ENCODE results near the gene CCR3.

Gene CCR3

GRCh38 chr3:46301122-46301835 is 59.0 kb downstream of the CCR3 start:
- H3K36me3 ChIP-seq (ENCODE audit: control insufficient read depth, insufficient read depth, low read length), result no peaks in the 10 kb centered on the region
- no peak overlapping the region for H3K4me3 ChIP-seq (replicated peaks; ENCODE audit: low read depth, low read length)
- H3K27me3 ChIP-seq (replicated peaks; ENCODE audit: control insufficient read depth, insufficient read depth, low read length), result no peaks in the 10 kb centered on the region
- TF ChIP-seq, protein P1, sequence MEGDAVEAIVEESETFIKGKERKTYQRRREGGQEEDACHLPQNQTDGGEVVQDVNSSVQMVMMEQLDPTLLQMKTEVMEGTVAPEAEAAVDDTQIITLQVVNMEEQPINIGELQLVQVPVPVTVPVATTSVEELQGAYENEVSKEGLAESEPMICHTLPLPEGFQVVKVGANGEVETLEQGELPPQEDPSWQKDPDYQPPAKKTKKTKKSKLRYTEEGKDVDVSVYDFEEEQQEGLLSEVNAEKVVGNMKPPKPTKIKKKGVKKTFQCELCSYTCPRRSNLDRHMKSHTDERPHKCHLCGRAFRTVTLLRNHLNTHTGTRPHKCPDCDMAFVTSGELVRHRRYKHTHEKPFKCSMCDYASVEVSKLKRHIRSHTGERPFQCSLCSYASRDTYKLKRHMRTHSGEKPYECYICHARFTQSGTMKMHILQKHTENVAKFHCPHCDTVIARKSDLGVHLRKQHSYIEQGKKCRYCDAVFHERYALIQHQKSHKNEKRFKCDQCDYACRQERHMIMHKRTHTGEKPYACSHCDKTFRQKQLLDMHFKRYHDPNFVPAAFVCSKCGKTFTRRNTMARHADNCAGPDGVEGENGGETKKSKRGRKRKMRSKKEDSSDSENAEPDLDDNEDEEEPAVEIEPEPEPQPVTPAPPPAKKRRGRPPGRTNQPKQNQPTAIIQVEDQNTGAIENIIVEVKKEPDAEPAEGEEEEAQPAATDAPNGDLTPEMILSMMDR (IDR thresholded peaks at IDR 0.05; ENCODE audit: insufficient read depth, low read length, poor library complexity, severe bottlenecking), result no peak
- no peak for DNase-seq (ENCODE audit: extremely low read depth, insufficient read length)

DNA sequence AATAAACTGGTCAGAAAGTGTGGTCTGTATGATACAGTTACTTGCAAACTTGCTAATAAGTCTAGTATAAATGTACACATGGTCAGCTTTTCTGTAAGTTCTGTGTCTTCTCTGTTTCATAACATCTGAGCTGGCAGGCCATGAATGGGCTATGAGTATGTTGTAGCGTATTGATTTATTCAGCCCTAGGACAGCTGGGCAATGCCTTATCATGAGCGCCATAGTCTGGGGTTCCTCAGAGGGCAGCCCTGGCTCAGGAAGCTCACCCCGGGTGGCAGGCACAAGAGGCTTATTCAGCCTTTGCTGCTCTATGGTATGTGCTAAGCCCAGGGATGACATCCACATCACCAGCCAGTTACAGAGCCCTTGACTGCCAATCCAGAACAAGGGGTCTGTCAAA is 61.0 kb downstream of the CCR3 start:
- no peak for DNase-seq (ENCODE audit: extremely low read depth, insufficient read length)
- Histone ChIP-seq H3K27me3 (replicated peaks; ENCODE audit: control insufficient read depth, insufficient read depth, low read length) (no peaks in the 10 kb centered on the region), H3K36me3 (ENCODE audit: control insufficient read depth, insufficient read depth, low read length) (no peaks in the 10 kb centered on the region), H3K4me3 (replicated peaks; ENCODE audit: low read depth, low read length) (no peak overlapping the region)
- TF ChIP-seq, protein P1 (IDR thresholded peaks at IDR 0.05; ENCODE audit: insufficient read depth, low read length, poor library complexity, severe bottlenecking), result no peak

GRCh38 chr3:46304739-46305138 is 62.5 kb downstream of the CCR3 start:
- H3K4me3 ChIP-seq (replicated peaks; ENCODE audit: low read depth, low read length), result no peak overlapping the region
- DNase-seq (ENCODE audit: extremely low read depth, insufficient read length), result no peak
- H3K36me3 ChIP-seq (ENCODE audit: control insufficient read depth, insufficient read depth, low read length), result no peaks in the 10 kb centered on the region
- TF ChIP-seq, protein P1 (IDR thresholded peaks at IDR 0.05; ENCODE audit: insufficient read depth, low read length, poor library complexity, severe bottlenecking), result no peak
- H3K27me3 ChIP-seq (replicated peaks; ENCODE audit: control insufficient read depth, insufficient read depth, low read length), result no peaks in the 10 kb centered on the region

- no peak for DNase-seq (ENCODE audit: extremely low read depth, insufficient read length)
- TF ChIP-seq, protein P1 (IDR thresholded peaks at IDR 0.05; ENCODE audit: insufficient read depth, low read length, poor library complexity, severe bottlenecking), result no peak
- no peak overlapping the region for H3K4me3 ChIP-seq (replicated peaks; ENCODE audit: low read depth, low read length)
- no peaks in the 10 kb centered on the region for H3K27me3 ChIP-seq (replicated peaks; ENCODE audit: control insufficient read depth, insufficient read depth, low read length)
- no peaks in the 10 kb centered on the region for H3K36me3 ChIP-seq (ENCODE audit: control insufficient read depth, insufficient read depth, low read length)
These were observed 70.7 kb downstream of the CCR3 start for GRCh38 chr3:46312991-46313390.

DNA sequence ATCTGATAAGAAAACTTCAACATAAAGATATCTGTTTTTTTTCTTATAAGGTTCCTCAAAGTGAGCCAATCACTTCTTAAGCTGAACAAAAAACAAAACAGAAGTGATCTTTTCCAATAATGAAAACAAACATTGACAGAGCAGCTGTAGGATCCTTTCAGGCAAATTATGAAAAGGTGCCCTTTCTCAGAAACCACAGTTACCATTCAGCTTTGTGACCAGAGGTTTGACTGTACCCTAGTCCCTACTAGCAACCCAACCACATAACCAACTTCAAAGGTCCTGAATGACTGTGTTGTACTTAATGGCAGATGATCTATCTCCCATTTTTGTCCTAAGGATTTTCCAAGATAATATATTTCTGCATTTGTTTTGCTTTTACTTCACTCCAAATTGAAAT is 72.3 kb downstream of the CCR3 start:
- no peak for DNase-seq (ENCODE audit: extremely low read depth, insufficient read length)
- no peaks in the 10 kb centered on the region for H3K27me3 ChIP-seq (replicated peaks; ENCODE audit: control insufficient read depth, insufficient read depth, low read length)

More for the DNA sequence above, 72.3 kb downstream of the CCR3 start:
- H3K36me3 ChIP-seq (ENCODE audit: control insufficient read depth, insufficient read depth, low read length), result no peaks in the 10 kb centered on the region
- TF ChIP-seq, protein P1 (IDR thresholded peaks at IDR 0.05; ENCODE audit: insufficient read depth, low read length, poor library complexity, severe bottlenecking), result no peak
- no peak overlapping the region for H3K4me3 ChIP-seq (replicated peaks; ENCODE audit: low read depth, low read length)

Data from GM06990 (cell line).